Activated naive CD4-positive, alpha-beta T cell (primary cell): ENCODE measurements around the gene SSC5D.
A peak's percentile ranks its signal among the peaks of the same experiment; 100 is the strongest.
"Not testable (repeated sequence)": the region's sequence is repeated elsewhere in the genome, so short reads cannot be mapped to it uniquely, and the experiment has no call there.

Experiments used
- DNase-seq, 4 experiments: peaks; one replicate each; lab custom pipeline; 2025; lab: John Stamatoyannopoulos, UW

SSC5D gene

DNA sequence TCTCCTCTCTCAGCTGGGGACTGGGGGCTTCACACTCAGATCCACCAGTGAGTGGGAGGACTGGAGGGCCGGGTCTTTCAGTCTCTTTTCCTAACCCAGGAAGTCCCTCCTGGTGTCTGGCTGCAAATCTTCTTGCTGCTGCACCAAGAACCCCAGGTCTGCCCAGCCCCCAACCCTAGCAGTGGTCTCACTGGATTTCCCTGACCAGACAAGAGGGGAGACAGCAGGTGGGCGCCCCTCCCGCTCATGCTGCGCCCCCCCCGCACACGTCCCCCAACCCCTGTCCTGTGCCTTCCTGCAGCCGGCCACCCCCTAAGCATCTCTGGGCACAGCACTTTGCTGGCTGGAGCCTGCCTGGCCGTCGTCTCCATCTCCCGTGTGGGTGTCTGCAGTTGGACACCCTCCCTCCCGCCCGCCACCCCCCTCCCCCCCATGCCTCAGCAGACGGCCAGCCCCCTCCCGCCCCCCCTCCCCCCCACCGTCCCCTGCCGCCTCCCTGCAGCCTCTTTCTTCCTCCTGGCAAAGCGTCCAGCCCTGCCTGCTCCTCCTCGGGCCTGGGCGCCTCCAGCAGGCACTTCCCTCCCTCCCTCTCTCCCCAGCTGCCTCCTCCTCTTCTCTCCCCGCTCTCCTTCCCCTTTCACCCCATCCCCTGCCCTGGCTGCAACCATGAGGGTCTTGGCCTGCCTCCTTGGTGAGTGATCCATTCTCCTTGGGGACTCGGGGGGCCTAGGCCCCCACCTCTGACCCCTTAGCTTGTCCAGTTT, at the start of gene SSC5D:
Gene SSC5D (plus strand): TSS at position 513 of the 764 bp plus-strand sequence. CDS start 154 bp downstream, at position 667.
- DNase-seq, result no peak

DNA sequence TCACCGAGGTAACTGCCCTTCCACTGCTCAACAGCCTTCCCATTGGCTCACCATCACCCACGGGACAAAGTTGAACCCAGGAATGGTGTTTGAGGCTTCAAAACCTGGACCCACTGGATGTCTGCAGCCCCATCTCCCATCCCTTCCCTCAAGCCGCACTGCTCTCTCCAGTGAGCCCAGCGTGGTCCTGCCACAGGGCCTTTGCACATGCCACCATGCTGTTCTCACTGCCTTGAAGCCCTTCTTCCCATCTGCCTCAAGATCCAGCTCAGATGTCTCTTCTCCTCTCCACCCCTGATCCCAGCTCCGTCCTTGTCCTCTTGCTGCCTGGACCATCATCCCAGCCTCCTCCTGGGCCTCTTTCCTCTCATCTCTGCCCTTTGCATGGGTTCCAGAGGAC, 49.2 kb upstream of the SSC5D start:
- DNase-seq, result no peak

DNA sequence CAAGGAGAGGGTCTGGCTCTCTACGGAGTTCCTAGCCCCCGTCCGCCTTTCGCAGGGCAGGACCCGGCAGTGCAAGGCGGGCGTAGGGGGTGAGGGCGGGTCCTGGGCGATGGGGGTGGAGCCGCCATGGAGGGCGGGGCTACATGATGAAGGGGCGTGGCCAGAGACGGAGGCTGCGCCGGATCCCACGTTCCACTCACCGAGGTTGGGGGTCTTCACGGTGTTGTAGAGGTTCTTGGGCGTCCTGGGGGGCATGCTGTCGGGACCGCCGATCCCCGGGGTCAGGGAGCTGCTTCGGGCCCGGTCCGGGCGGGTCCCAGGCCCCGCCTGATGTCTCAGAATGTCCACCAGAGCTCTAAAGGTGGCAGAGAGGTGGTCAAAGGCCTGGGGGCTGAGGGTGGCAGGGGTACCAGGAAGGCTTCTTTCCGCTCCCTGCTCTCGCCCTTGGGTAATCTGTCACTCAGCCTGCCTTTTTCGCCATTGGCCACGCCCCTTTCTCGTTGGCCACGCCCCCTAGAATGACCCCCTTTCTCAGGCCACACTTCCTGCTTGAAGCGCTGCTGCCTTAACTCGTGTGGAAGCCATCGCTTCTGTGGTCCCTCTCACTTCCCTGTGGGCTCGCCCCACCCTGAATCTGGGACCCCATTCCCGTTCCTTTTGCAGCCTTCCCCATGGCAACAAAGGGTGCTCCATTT, 47.7 kb upstream of the SSC5D start:
- no peak for DNase-seq

DNA sequence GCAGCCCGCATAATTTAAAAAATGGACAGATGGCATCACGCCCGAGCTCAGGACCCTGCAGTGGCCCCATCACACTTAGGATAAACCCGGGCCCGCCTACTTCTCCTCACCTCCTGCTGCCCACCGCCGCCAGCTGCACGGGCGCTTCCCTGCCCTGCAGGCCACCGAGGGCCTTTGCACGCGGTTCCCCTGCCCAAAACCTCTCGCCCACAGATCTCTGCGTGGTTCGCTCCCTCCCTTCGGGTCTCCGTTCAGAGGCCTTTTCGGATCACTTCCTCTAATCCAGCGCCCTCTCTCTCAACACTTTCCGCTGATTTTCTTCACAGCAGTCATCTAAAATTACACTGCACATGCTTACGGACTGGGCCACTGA, 46.9 kb upstream of the SSC5D start:
- DNase-seq, result no peak

DNA sequence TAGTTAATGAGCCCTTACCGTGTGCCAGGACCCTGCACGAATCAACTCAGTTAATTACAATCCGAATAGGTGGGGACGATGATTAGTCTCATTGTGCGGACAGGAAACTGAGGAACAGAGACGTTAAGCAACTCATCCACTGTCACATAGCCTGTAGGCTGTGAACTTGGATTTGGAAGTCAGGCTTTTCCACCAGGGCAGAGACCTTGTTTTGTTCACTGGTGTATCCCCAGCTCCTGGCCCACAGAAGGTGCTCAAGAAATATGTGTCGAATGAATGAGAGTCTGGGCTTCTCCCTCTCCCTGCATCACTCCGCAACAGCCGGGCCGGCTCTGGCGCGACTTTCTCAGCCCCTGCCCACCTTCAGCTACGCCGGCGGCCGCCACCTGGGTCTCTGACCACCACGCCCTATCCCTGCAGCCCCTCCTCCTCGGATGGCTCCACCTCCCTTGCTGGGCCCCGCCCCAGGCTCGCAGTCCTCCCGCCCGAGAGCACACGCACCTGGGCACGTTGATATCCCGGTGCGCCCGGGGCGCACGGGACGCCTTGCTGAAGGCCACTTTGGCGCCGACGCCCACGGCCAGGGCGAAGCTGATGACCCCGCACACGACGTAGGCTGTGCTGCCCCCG, 46.4 kb upstream of the SSC5D start:
- DNase-seq, result no peak

DNA sequence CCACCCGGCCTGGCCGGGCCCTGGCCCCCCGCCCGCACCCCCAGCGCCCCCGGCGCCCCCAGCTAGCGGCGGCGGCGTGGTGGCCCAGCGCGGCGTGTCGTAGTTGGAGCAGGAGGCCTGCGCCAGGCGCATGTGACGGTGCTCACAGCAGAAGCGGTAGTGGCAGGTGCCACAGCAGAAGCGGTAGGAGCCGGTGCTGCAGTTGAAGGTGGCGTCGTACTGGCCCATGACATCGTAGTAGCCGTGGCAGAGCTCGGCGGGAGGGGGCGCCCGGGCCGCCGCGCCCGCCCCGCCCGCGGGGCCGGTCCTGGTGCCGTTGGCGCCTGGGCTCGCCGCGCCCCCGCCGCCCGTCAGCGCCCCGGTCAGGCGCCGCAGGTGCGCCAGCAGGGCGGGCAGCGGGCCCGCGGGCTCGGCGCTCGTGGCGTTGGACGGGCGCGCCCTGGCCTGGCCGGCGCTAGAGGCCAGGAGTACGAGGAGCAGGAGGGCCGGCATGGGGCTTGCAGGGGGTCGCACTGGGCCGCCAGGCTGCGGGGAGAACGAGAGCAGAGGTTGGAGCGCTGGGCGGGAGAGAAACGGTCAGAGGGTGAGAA, 45.8 kb upstream of the SSC5D start:
- DNase-seq, result no peak

DNA sequence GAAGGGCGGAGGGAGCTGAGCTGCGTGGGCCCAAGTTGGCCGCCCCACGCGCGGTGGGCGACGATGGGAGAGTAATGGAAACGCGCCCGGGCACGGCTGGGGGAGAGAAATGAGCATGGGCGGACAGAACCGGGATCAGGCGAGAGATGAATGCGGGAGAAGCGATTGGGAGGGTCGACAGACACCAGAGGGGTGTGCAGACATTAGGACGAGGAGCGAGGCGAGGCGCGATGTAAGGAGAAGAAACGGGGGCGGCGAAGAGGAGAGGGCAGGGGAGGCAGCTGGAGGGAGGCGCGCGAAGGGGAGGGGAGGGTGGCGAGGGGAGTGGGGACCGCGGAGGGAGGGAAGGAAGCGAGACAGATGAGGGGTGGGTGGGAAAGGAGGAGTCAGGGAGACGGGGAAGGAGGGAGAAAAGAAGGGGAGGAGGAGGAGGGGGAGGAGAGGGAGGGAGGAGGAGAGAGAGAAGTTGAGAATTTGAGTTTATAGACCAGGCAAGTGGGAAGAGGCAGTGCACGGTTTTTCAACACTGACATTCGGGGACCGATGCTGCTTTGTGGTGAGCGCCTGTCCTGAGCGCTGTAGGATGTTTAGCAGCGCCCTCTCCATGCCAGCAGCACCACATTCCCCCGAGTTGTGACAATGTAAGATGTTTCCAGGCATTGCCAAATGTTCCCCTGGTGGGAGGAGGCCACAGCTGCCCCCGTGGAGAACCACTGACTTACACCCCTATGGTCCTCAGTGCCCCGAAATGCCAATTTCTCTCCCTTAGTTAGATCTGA, 45.0 kb upstream of the SSC5D start, which contains the start of gene SHISA7:
Gene SHISA7 (minus strand): TSS at position 256 of the 779 bp plus-strand sequence. CDS start 437 bp downstream, outside the sequence.
- no peak for DNase-seq

DNA sequence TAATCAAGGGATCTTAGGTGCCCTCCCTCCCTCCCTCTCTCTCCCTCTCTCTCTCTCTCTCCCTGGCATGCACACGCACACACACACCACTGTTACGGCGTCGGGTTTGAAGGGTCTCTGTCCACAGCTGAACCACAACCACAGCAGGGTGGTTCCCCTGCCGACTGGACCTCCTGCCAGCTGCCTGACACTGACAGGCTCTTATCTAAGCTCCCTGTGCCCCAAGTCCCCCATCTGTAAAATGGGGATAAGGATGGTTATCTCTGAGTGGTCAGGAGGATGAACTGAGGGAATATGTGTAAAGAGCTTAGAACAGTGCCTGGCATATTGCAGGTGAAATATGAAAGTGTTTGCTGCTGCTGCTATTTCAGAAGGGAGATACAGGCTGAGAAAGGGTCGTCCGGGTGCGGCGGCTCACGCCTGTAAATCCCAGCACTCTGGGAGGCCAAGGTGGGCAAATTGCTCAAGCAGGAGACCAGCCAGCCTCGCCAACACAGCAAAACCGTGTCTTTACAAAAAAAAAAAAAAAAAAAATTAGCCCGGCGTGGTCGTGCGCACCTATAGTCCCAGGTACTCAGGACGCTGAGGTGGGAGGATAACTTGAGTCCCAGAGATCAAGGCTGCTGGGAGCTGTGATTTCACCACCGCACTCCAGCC, 44.3 kb upstream of the SSC5D start:
- no peak for DNase-seq

DNA sequence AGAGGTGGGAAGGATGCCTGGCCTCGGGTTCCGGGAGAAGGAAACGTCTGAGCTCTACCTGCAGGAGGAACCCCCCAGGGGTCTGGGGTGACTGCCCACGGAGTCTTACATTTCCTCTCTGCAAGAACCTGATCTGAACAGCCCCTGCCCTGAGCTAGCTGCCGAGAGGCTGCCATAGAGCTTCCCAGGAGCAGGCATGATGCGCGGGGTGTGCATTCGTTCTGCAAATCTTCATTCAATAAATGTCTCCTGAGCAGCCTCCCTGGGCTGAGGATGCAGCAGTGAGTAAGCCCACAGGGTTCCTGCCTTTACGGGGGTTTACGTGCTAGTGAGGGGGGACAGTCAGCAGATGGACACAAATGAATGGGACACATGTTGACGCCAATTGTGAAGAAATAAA, 43.6 kb upstream of the SSC5D start:
- no peak for DNase-seq

DNA sequence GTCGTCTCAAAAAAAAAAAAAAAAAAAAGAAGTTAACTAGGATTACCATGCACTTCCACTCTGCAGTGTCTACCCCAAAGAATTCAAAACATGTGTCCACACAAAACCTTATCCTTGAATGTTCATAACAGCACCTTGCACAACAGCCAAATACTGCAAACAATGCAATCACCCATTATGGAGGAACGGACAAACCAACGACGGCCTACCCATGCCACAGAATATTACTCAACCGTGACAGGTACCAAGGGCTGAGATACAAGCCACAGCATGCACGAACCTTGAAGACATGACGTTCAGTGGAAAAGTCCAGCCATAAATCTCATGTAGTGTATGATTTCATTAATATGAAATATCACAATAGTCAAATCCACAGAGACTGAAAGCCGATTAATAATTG, 42.2 kb upstream of the SSC5D start:
- DNase-seq, result no peak

DNA sequence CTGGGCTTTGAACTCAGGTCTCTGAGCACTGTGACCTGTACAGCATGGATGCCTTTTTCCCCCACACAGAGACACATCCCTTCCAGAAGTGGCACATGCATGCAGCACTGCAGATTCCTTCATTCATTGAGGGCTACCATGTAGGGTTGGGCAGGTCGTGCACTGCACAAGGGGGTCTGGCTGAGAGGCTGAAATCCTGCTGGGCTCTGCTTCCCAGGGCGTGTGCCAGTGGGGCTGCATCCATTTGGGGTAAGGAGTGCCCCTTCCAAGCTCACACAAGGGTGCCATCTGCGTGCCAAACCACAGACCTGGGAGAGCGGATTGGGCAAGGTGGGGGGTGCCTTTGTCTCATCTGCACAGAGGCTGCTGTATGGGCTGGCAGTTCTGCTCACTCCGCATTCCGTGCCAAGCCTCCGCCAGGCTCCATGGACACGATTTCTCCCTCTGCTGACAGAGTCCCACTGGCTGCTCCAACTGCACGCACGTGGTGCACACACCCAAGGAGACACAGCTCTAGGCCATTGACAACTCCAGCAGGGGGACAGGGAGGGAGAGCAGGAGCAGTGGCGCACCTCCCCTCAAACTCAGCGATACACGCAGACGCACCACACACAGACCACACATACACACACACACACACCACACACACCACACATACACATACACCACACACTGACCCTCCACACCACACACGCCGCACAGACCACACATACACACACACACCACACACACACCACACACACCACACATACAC, 40.6 kb upstream of the SSC5D start:
- DNase-seq, result no peak

DNA sequence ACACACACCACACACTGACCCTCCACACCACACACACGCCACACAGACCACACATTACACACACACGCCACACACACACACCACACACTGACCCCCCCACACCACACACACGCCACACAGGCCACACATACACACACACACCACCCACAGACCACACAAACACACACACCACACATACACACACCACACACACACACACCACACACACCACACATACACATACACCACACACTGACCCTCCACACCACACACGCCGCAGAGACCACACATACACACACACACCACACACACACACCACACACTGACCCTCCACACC, 40.1 kb upstream of the SSC5D start:
- not testable (repeated sequence) for DNase-seq

DNA sequence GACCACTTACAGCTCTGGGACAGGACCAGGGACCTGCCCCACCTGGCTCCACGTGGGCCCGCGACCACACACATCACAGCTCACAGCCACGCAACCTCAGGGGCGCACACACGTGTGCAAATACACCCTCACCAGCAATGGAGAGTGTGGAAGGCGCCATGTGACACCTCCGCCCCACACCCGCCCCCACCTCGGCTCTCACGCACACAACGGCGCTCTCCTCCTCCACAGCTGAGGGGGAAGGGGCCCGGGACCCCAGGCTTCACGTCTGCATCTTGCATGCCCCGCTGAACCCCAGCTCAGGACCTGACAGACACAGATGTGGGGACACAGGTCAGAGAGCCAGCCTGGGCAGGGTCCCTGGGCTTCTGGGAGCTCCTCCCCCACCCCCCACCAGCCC, 38.8 kb upstream of the SSC5D start:
- no peak for DNase-seq

DNA sequence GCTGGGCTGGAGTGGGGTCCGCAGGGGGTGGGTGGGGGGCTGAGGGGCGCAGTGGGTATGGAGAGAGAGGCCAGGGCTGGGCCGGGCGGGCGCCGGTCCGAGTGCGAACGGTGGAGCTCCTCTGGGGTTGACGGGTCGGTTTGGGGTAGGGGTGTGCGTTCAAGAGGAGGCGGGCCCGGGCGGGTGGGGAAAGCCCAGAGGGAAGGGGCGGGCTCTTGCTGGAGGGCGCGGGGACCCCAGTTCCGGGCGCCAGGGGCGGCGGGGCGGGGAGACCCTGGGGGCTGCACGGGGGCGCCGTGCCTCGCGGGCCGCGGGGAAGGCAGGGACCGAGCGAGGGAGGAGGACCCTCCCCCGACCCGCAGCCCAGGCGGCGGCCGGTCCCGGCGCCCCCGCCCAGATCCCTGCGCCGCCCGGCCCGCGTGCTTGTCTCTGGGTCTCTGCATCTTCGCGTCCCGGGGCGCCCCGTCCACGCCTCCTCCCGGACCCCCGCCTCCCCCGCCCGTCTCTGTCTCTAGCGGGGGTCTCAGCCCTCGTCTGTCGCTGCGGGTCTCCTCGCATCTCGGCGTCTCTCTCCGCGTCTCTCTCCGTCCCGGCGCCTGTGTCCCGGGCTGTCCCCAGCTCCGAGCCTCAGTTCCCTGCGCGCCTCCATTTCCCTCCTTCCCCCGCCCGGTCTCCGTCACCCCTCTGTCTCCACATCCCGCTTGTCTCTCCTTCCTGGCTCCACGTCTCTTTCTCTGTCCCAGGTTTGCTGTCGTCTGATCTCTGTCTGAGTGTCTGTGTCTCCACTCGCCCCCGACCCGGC, 36.9 kb upstream of the SSC5D start:
- no peak for DNase-seq

DNA sequence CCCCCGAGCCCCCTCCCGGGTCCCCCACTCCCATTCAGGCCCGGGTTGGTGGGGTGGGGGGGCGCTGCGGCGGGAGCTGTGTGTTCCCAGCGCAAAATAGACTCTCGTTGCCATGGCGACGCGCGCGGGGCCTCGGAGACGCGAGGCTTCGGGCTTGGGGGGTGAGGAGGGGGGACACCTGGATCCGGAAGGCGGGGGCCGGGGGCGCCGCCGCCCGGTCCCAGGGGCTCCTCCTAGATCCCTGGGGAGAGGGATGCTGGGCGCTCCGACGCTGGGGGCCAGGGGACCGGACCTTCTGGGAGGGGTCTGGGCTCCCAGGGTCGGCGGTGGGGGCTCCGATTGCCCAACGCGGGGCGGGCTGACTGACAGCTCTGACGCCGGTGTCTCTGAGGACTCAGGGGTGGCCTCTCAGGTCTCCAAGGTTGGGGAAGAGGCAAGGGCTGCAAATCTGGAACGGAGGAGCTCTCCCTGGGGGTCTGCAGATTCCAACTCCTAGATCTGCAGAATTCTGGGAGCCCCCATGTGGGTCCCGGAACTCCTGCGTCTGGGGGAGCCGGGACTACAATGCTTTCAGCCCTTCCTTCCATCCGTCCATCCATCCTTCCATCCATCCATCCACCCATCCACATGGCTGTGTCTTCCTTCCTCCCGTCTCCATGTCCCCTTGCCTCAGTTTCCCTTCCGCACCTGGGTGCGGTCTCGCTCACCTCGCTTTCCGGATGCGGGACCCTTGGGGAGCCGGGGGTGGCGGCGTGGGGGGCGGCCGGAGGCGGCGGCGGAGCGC, 36.1 kb upstream of the SSC5D start:
- peak in 1 of 4 experiments; percentile 11 for DNase-seq

DNA sequence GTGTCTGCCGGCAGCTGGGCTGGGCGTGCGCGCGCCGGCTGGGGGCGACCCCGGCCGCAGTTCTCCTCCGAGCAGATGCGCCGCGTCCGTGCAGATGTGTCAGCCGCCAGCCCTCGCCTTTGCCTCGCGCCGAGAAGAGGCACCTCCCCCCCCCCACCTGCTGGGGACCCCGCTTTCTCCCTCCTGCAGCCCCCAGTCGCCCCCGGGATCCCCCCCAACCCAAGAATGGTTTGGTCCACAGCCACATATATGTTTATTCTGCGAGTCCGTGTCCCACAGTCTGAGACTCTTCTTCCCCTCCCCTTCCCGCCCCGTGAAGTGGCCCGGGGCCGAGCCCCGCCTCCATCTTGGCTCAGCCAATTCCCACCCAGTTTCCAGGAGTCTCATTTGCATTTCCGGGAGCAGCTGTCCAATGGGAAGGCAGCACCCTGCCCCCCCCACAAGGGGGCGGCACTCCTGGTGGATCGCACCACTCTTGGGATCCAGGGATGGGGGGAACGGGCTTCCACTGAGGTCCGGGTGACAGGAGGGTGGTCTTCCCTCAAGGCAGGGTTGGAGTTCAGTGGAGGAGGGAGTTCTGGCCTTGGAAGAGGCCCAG, 35.4 kb upstream of the SSC5D start:
- DNase-seq, result peak in 1 of 4 experiments; percentile 14

DNA sequence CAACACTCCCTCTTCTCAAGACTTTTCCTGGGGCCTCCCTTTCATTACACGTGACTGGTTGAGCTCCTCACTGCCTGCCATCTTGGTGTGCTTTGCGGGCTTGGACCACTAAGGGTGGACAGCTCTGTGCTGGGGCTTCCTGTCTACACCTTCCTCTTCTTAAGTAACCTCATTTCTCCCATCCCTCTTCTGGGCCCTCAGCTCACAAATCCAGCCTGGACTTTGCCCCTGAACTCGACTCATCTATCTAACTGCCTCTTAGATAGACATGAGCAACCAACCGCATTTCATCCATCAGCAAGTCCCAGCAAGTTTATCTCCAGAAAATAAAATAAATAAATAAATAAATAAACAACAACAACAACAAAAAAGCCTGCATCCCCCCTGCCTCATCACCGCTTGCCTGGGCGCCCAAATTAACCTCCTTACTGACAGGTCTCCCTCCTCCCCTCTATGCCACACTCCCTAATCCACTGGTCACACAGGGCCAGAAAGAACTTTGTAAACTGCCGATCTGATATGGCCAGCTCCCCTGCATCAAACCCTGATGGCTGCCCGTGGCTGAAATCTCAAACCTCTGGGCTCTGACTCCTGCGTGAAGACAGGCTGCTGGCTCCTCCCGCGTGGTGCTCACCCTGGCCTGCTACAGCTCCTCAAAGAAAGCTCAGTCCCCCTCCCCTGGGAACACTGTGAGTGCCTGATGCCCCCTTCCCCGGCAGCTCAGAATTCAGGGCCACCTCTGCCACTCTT, 34.5 kb upstream of the SSC5D start:
- no peak for DNase-seq

DNA sequence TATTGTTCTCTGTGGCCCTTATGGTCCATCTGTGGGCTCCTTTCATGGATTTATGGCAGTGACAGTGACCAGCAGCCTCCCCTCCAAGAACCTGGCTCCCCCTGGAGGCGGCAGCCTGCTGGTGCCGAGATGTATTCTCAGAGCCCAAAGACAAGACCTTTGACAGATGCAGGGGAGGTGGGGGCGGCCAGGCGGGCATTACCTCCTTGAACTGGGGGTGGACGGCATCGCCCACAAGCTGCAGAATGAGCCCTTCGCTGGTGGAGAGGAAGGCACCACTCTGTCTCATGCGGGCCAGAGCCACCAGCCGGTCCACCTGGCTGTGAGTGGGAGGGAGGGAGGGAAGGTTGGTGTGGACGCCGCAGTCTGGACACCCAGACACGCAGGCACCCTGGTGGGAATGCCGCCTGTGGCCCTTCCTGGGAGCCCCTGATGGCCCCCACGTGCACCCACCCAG, 33.4 kb upstream of the SSC5D start:
- DNase-seq, result peak in 2 of 4 experiments; percentile 32 to 36
